Omental fat pad (tissue), 4 donors: ENCODE results near the gene NPFFR2. TPM values are rescaled to one million over a fixed set of nuclear protein-coding genes. Genes with fewer than 3 reads are reported as not detected.

Source experiments
- ATAC-seq: fragments of 150-250 bp; one replicate; pipeline ENCODE4 v1.9.1; 2016; ENCODE audit warnings: mild to moderate bottlenecking, moderate library complexity; ENCODE audit not compliant: low FRiP score
- DNase-seq: peaks from one replicate; pipeline ENCODE4 v3.0.0-alpha.2; 2019; ENCODE audit warnings: low spot score
- total RNA-seq, 4 donors: library from RNA; depleted of rRNA; stranded (reverse); fragments of >200 nt; gene quantifications; one replicate each; pipeline ENCODE4 v1.1.0, GENCODE V29; 2016
- TF ChIP-seq, protein P1 (sequence below), 3 donors: fragments of 450-650 bp; IDR thresholded peaks; one replicate each; pipeline ENCODE4 v1.5.1; 2016 to 2017; ENCODE audit warnings: antibody characterized with exemption in 3 of 3, mild to moderate bottlenecking in 3 of 3, moderate library complexity in 2 of 3

Gene NPFFR2
- total RNA-seq, 4 donors from 2014 or later, result 0.93 TPM; not detected in 3

DNA sequence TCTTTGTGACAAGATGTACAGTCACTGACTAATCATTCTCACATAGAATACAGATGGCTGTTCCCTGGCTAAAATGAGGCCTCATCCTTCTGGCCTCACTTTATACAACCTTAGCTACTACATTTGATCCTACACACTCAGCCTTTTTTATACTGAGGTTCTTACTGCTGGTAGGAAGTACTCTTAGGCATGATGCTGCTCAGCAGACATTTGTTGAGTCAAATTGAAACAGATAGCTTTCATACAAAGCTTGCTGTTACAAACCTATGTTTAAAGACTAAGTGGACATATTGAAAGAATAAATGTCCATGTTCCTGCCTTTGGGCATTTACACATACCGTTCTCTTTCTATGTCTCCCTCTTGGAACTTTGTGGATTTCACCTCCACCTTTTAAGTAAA is 154.9 kb downstream of the NPFFR2 start:
- DNase-seq (no peak), ATAC-seq (no peak)
- TF ChIP-seq, protein P1, sequence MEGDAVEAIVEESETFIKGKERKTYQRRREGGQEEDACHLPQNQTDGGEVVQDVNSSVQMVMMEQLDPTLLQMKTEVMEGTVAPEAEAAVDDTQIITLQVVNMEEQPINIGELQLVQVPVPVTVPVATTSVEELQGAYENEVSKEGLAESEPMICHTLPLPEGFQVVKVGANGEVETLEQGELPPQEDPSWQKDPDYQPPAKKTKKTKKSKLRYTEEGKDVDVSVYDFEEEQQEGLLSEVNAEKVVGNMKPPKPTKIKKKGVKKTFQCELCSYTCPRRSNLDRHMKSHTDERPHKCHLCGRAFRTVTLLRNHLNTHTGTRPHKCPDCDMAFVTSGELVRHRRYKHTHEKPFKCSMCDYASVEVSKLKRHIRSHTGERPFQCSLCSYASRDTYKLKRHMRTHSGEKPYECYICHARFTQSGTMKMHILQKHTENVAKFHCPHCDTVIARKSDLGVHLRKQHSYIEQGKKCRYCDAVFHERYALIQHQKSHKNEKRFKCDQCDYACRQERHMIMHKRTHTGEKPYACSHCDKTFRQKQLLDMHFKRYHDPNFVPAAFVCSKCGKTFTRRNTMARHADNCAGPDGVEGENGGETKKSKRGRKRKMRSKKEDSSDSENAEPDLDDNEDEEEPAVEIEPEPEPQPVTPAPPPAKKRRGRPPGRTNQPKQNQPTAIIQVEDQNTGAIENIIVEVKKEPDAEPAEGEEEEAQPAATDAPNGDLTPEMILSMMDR (IDR thresholded peaks at IDR 0.05), result no peak

DNA sequence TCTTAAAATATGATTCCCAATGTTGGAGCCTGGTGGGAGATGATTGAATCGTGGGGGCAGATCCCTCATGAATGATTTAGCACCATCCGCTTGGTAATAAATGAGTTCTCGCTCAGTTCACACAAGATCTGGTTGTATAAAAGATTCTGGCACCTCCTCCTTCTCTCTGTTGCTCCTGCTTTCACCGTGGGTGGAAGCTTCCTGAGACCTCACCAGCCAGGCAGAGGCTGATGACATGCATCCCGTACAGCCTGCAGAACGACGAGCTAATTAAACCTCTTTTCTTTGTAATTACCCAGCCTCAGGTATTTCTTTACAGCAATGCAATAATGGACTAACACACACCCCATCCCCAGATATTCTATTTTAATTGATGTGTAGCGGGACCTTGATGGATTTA is 162.2 kb downstream of the NPFFR2 start:
- DNase-seq (no peak), ATAC-seq (no peak)
- TF ChIP-seq, protein P1 (IDR thresholded peaks at IDR 0.05), result no peak

DNA sequence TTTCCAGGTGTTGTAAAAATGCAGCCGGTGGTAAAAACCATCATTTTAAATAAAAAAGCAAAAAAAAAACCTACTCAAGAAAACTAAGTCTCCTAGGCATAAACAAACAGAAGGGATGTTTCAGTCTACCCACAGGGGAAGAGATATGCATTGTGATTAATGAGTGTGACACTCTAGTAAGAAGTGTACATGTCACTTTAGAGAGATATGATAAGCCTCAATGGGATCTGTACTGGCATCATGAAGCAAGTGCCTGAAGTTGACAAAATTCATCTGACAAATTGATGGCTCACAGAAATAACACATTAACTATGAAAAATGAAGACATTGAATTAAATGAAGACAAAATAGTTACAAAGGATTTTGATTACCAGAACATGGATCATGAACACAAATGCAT is 162.7 kb downstream of the NPFFR2 start:
- TF ChIP-seq, protein P1 (IDR thresholded peaks at IDR 0.05), result no peak
- DNase-seq (no peak), ATAC-seq (no peak)

Other genes with a start within 250 kb of the NPFFR2 start
- gene GC, start 247.9 kb upstream of the NPFFR2 start, total RNA-seq, result not detected